BJ (cell line): ENCODE measurements around the gene ULK1. TPM values are rescaled to one million over a fixed set of nuclear protein-coding genes. Genes with fewer than 3 reads are reported as not detected.

ENCODE experiments used
- CTCF ChIA-PET: fragments of 350-600 bp; formaldehyde crosslinking; extraction: SDS; loops from one replicate; lab custom pipeline; 2021; ENCODE audit warnings: antibody characterized with exemption, inconsistent platforms; lab: Yijun Ruan, JAX
- POLR2A ChIA-PET: fragments of 300-600 bp; sonication (Branson Sonifier 250); formaldehyde crosslinking; extraction: SDS; loops from one replicate; lab custom pipeline; 2021; ENCODE audit warnings: antibody characterized with exemption; lab: Charles Lee
- DNase-seq: peaks from one replicate; pipeline ENCODE4 v3.0.0-alpha.2; 2011; ENCODE audit warnings: low read depth
- H3K27me3 ChIP-seq: 2 replicates; pipeline ENCODE4 v1.6.0; 2011; ENCODE audit warnings: low read length; ENCODE audit not compliant: control insufficient read depth, insufficient read depth
- H3K36me3 ChIP-seq: 2 replicates; pipeline ENCODE4 v1.5.1; 2011; ENCODE audit warnings: low read length; ENCODE audit not compliant: control insufficient read depth, insufficient read depth
- H3K4me3 ChIP-seq: 2 replicates; pipeline ENCODE4 v1.5.1; 2011; ENCODE audit warnings: low read depth, mild to moderate bottlenecking, control low read depth, low read length
- polyA plus RNA-seq: library from polyadenylated mRNA; depleted of rRNA; stranded (reverse); fragments of >200 nt; gene quantifications from 2 replicates; pipeline ENCODE4 v1.2.3, GENCODE V29; 2011
- TF ChIP-seq, protein P1 (sequence below): IDR thresholded peaks from 2 replicates; pipeline ENCODE4 v1.5.1; 2011; ENCODE audit warnings: low read depth, mild to moderate bottlenecking, control low read depth, inconsistent platforms, low read length, moderate library complexity; ENCODE audit not compliant: insufficient read depth

The ULK1 gene
- polyA plus RNA-seq, 1 experiment = 13.7 TPM

GRCh38 chr12:131930510-131930909 is 36.1 kb downstream of the ULK1 start:
- H3K4me3 ChIP-seq = peak overlapping the region; percentile 98
- no peaks in the 10 kb centered on the region for H3K27me3 ChIP-seq
- ChIA-PET POLR2A (no interaction called here), CTCF (interaction anchor here (0.6 kb wide), 3 partner anchors 97 to 754 kb away, joined by 3 to 8 read pairs (median 4); no protein-coding TSS in a partner anchor)
- TF ChIP-seq, protein P1, sequence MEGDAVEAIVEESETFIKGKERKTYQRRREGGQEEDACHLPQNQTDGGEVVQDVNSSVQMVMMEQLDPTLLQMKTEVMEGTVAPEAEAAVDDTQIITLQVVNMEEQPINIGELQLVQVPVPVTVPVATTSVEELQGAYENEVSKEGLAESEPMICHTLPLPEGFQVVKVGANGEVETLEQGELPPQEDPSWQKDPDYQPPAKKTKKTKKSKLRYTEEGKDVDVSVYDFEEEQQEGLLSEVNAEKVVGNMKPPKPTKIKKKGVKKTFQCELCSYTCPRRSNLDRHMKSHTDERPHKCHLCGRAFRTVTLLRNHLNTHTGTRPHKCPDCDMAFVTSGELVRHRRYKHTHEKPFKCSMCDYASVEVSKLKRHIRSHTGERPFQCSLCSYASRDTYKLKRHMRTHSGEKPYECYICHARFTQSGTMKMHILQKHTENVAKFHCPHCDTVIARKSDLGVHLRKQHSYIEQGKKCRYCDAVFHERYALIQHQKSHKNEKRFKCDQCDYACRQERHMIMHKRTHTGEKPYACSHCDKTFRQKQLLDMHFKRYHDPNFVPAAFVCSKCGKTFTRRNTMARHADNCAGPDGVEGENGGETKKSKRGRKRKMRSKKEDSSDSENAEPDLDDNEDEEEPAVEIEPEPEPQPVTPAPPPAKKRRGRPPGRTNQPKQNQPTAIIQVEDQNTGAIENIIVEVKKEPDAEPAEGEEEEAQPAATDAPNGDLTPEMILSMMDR = no peak
- H3K36me3 ChIP-seq = peaks cover 11% of the 10 kb centered on the region
- DNase-seq = no peak

- TF ChIP-seq, protein P1 = no peak
- no peak overlapping the region for H3K4me3 ChIP-seq
- no peak for DNase-seq
- CTCF ChIA-PET = no interaction called here
- peaks cover 11% of the 10 kb centered on the region for H3K36me3 ChIP-seq
- POLR2A ChIA-PET = no interaction called here
- H3K27me3 ChIP-seq = no peaks in the 10 kb centered on the region
Observed at GRCh38 chr12:131933387-131933786, 39.0 kb downstream of the ULK1 start.

- POLR2A ChIA-PET = interaction anchor here (0.6 kb wide), 2 partner anchors 38 to 821 kb away, joined by 3 to 6 read pairs; no protein-coding TSS in a partner anchor
- Histone ChIP-seq H3K27me3 (no peaks in the 10 kb centered on the region), H3K36me3 (peaks cover 11% of the 10 kb centered on the region), H3K4me3 (no peak overlapping the region)
- no peak for DNase-seq
- CTCF ChIA-PET = interaction anchor here (1.2 kb wide), 1 partner anchor 11 kb away, joined by 3 read pairs; no protein-coding TSS in a partner anchor
- TF ChIP-seq, protein P1 = no peak
Observed at GRCh38 chr12:131934535-131934934, 40.1 kb downstream of the ULK1 start.

DNA sequence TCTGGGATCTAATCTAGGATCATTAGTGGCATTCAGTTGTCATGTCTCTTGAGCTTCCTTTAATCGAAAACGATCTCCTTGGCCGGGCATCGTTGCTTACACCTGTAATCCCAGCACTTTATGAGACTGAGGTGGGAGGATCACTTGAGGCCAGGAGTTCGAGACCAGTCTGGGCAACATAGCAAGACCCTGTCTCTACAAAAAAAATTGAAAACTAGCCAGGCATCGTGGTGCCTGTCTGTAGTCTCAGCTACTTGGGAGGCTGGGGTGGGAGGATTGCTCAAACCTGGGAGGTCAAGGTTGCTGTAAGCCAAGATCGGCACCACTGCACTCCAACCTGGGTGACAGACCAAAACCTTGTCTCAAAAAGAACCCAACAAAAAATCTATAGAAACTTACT is 43.7 kb downstream of the ULK1 start:
- H3K4me3 ChIP-seq = no peak overlapping the region
- no peaks in the 10 kb centered on the region for H3K27me3 ChIP-seq
- CTCF ChIA-PET = no interaction called here
- TF ChIP-seq, protein P1 = no peak
- DNase-seq = no peak
- H3K36me3 ChIP-seq = peaks cover 11% of the 10 kb centered on the region
- POLR2A ChIA-PET = no interaction called here

DNA sequence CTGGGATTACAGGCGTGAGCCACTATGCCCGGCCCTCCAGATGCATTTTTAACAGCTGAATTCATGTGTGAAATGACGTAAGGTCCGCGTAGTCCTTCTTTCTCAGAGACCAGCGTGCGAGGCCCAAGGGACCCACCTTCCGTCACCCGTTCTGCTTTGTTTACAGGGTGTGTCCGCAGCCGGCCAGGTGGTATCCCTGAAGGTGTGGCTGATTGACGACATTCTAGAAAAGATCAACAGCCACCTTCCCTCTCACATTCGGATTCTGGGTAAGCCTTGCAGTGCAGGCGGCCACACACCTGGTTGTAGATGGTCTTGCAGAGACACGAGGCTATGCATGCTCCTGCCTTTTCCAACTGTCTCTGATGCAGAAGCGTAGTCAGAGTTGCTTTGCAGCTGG is 44.6 kb downstream of the ULK1 start:
- DNase-seq = no peak
- peaks cover 12% of the 10 kb centered on the region for H3K36me3 ChIP-seq
- H3K27me3 ChIP-seq = no peaks in the 10 kb centered on the region
- no peak overlapping the region for H3K4me3 ChIP-seq
- ChIA-PET POLR2A (no interaction called here), CTCF (no interaction called here)
- TF ChIP-seq, protein P1 = no peak
